HUES64 (cell line): ENCODE data around the gene MYO5B.

Experiments used
- H3K27ac ChIP-seq: 2 replicates; pipeline ENCODE4 v1.7.0; 2013; ENCODE audit warnings: low read depth, low read length, inconsistent platforms
- H3K27me3 ChIP-seq: 2 replicates; pipeline ENCODE4 v1.6.1; 2013; ENCODE audit warnings: mild to moderate bottlenecking, low read length; ENCODE audit not compliant: insufficient read depth
- H3K36me3 ChIP-seq: 2 replicates; pipeline ENCODE4 v1.6.1; 2013; ENCODE audit warnings: mild to moderate bottlenecking, low read length; ENCODE audit not compliant: insufficient read depth
- H3K4me1 ChIP-seq: 2 replicates; pipeline ENCODE4 v1.6.1; 2013; ENCODE audit warnings: mild to moderate bottlenecking, low read length, moderate library complexity; ENCODE audit not compliant: insufficient read depth
- H3K4me3 ChIP-seq: 2 replicates; pipeline ENCODE4 v1.5.1; 2013; ENCODE audit warnings: mild to moderate bottlenecking, low read length, moderate library complexity
- H3K9ac ChIP-seq: 2 replicates; pipeline ENCODE4 v1.6.1; 2013; ENCODE audit warnings: mild to moderate bottlenecking, low read depth, low read length
- H3K9me3 ChIP-seq: 2 replicates; pipeline ENCODE4 v1.6.1; 2013; ENCODE audit warnings: low read depth, low read length; ENCODE audit not compliant: insufficient read depth
- WGBS: fragments of 150-250, 120-280 bp; methylation state at CpG from one replicate; pipeline ENCODE4 v1.1.7; 2013; ENCODE audit warnings: missing lambda C conversion rate; 5-methylcytosine and 5-hydroxymethylcytosine counted together

The MYO5B gene

GRCh38 chr18:50187659-50188058 is 7.3 kb downstream of the MYO5B start:
- Histone ChIP-seq H3K27me3 (peaks cover 39% of the 10 kb centered on the region), H3K9ac (no peak overlapping the region), H3K4me1 (no peaks in the 10 kb centered on the region), H3K4me3 (no peak overlapping the region), H3K9me3 (no peaks in the 10 kb centered on the region), H3K36me3 (no peaks in the 10 kb centered on the region), H3K27ac (no peak overlapping the region)
- 89% methylated on average over 3 of the region's 3 CpGs for WGBS

- Histone ChIP-seq H3K9me3 (no peaks in the 10 kb centered on the region), H3K27ac (no peak overlapping the region), H3K4me1 (no peaks in the 10 kb centered on the region), H3K36me3 (no peaks in the 10 kb centered on the region), H3K9ac (no peak overlapping the region), H3K4me3 (no peak overlapping the region), H3K27me3 (peaks cover 26% of the 10 kb centered on the region)
- no CpG with 5 or more reads among the region's 1 CpG for WGBS
Measured at GRCh38 chr18:50186385-50186784, 8.6 kb downstream of the MYO5B start.

- no peaks in the 10 kb centered on the region for H3K27me3 ChIP-seq
- no peaks in the 10 kb centered on the region for H3K9me3 ChIP-seq
- no peak overlapping the region for H3K27ac ChIP-seq
- 84% methylated on average over 5 of the region's 5 CpGs for WGBS
- H3K4me3 ChIP-seq = no peak overlapping the region
- H3K9ac ChIP-seq = no peak overlapping the region
- no peaks in the 10 kb centered on the region for H3K4me1 ChIP-seq
- no peaks in the 10 kb centered on the region for H3K36me3 ChIP-seq
Measured at GRCh38 chr18:50183556-50183955, 11.4 kb downstream of the MYO5B start.

- Histone ChIP-seq H3K4me1 (no peaks in the 10 kb centered on the region), H3K27ac (no peak overlapping the region), H3K9ac (no peak overlapping the region), H3K9me3 (no peaks in the 10 kb centered on the region), H3K4me3 (no peak overlapping the region), H3K27me3 (no peaks in the 10 kb centered on the region), H3K36me3 (no peaks in the 10 kb centered on the region)
- WGBS = 88% methylated on average over 1 of the region's 1 CpG
Measured at GRCh38 chr18:50182511-50182910, 12.4 kb downstream of the MYO5B start.

GRCh38 chr18:50181590-50181989 is 13.4 kb downstream of the MYO5B start:
- H3K27ac ChIP-seq = no peak overlapping the region
- no peaks in the 10 kb centered on the region for H3K36me3 ChIP-seq
- H3K4me1 ChIP-seq = no peaks in the 10 kb centered on the region
- no peaks in the 10 kb centered on the region for H3K9me3 ChIP-seq
- WGBS = 91% methylated on average over 1 of the region's 2 CpGs
- H3K4me3 ChIP-seq = no peak overlapping the region
- H3K9ac ChIP-seq = no peak overlapping the region
- no peaks in the 10 kb centered on the region for H3K27me3 ChIP-seq

GRCh38 chr18:50179465-50179864 is 15.5 kb downstream of the MYO5B start:
- no peaks in the 10 kb centered on the region for H3K9me3 ChIP-seq
- H3K27me3 ChIP-seq = no peaks in the 10 kb centered on the region
- H3K4me1 ChIP-seq = no peaks in the 10 kb centered on the region
- no peak overlapping the region for H3K27ac ChIP-seq
- H3K36me3 ChIP-seq = no peaks in the 10 kb centered on the region
- no peak overlapping the region for H3K9ac ChIP-seq
- WGBS = 86% methylated on average over 2 of the region's 2 CpGs
- H3K4me3 ChIP-seq = no peak overlapping the region

- Histone ChIP-seq H3K9ac (no peak overlapping the region), H3K4me3 (no peak overlapping the region), H3K4me1 (no peaks in the 10 kb centered on the region), H3K9me3 (no peaks in the 10 kb centered on the region), H3K36me3 (no peaks in the 10 kb centered on the region), H3K27ac (no peak overlapping the region), H3K27me3 (no peaks in the 10 kb centered on the region)
- WGBS = 82% methylated on average over 2 of the region's 3 CpGs
Measured at GRCh38 chr18:50177294-50177992, 17.5 kb downstream of the MYO5B start.

- no peak overlapping the region for H3K9ac ChIP-seq
- H3K4me1 ChIP-seq = no peaks in the 10 kb centered on the region
Measured at GRCh38 chr18:50172367-50172766, 22.6 kb downstream of the MYO5B start.

GRCh38 chr18:50171406-50171805 is 23.5 kb downstream of the MYO5B start:
- H3K27ac ChIP-seq = no peak overlapping the region
- no peaks in the 10 kb centered on the region for H3K4me1 ChIP-seq
- no peak overlapping the region for H3K4me3 ChIP-seq
- H3K36me3 ChIP-seq = no peaks in the 10 kb centered on the region
- no peaks in the 10 kb centered on the region for H3K9me3 ChIP-seq
- no peaks in the 10 kb centered on the region for H3K27me3 ChIP-seq
- H3K9ac ChIP-seq = no peak overlapping the region
- 93% methylated on average over 2 of the region's 2 CpGs for WGBS

More at GRCh38 chr18:50172367-50172766, 22.6 kb downstream of the MYO5B start:
- Histone ChIP-seq H3K36me3 (no peaks in the 10 kb centered on the region), H3K9me3 (no peaks in the 10 kb centered on the region), H3K4me3 (no peak overlapping the region), H3K27me3 (no peaks in the 10 kb centered on the region), H3K27ac (no peak overlapping the region)
- 95% methylated on average over 3 of the region's 3 CpGs for WGBS

GRCh38 chr18:50170004-50170403 is 24.9 kb downstream of the MYO5B start:
- H3K9ac ChIP-seq = no peak overlapping the region
- H3K27me3 ChIP-seq = no peaks in the 10 kb centered on the region
- H3K4me3 ChIP-seq = no peak overlapping the region
- H3K27ac ChIP-seq = no peak overlapping the region
- H3K4me1 ChIP-seq = no peaks in the 10 kb centered on the region
- no peaks in the 10 kb centered on the region for H3K9me3 ChIP-seq
- no peaks in the 10 kb centered on the region for H3K36me3 ChIP-seq
- 91% methylated on average over 5 of the region's 5 CpGs for WGBS

- no peaks in the 10 kb centered on the region for H3K4me1 ChIP-seq
- no peak overlapping the region for H3K9ac ChIP-seq
- no peaks in the 10 kb centered on the region for H3K9me3 ChIP-seq
- WGBS = 95% methylated on average over 2 of the region's 2 CpGs
- no peaks in the 10 kb centered on the region for H3K27me3 ChIP-seq
- no peaks in the 10 kb centered on the region for H3K36me3 ChIP-seq
- no peak overlapping the region for H3K4me3 ChIP-seq
- H3K27ac ChIP-seq = no peak overlapping the region
Measured at GRCh38 chr18:50169149-50169548, 25.8 kb downstream of the MYO5B start.

GRCh38 chr18:50167966-50168365 is 27.0 kb downstream of the MYO5B start:
- Histone ChIP-seq H3K4me1 (peaks cover 1% of the 10 kb centered on the region; the same call in 1 of the 2 replicates), H3K27me3 (no peaks in the 10 kb centered on the region), H3K9ac (no peak overlapping the region), H3K27ac (no peak overlapping the region), H3K9me3 (no peaks in the 10 kb centered on the region), H3K36me3 (no peaks in the 10 kb centered on the region), H3K4me3 (no peak overlapping the region)
- 80% methylated on average over 2 of the region's 2 CpGs for whole genome bisulfite sequencing
